ENCODE data around the gene NR4A1. TPM values are rescaled to one million over a fixed set of nuclear protein-coding genes. Genes with fewer than 3 reads are reported as not detected.

The NR4A1 gene
- total RNA-seq, 1 donor, result 2.2 TPM

GRCh38 chr12:52033446-52034140 lies 17.6 kb upstream of the NR4A1 start:
- no peak for DNase-seq (ENCODE audit: low read depth)
- no peak for TF ChIP-seq CTCF (IDR thresholded peaks at IDR 0.05; ENCODE audit: insufficient read depth, low read depth, low read length)
- peak overlapping the region; percentile 48 for H3K4me3 ChIP-seq (ENCODE audit: low read depth, low read length)

GRCh38 chr12:52035190-52035589 lies 16.1 kb upstream of the NR4A1 start:
- H3K4me3 ChIP-seq (ENCODE audit: low read depth, low read length), result no peak overlapping the region
- no peak for TF ChIP-seq CTCF (IDR thresholded peaks at IDR 0.05; ENCODE audit: insufficient read depth, low read depth, low read length)
- DNase-seq (ENCODE audit: low read depth), result no peak

GRCh38 chr12:52035926-52036325 lies 15.3 kb upstream of the NR4A1 start:
- H3K4me3 ChIP-seq (ENCODE audit: low read depth, low read length), result no peak overlapping the region
- TF ChIP-seq CTCF (IDR thresholded peaks at IDR 0.05; ENCODE audit: insufficient read depth, low read depth, low read length), result no peak

GRCh38 chr12:52036587-52037171 lies 14.6 kb upstream of the NR4A1 start:
- DNase-seq (ENCODE audit: low read depth), result peak; percentile 88
- no peak for TF ChIP-seq CTCF (IDR thresholded peaks at IDR 0.05; ENCODE audit: insufficient read depth, low read depth, low read length)
- H3K4me3 ChIP-seq (ENCODE audit: low read depth, low read length), result peak overlapping the region; percentile 54

More at GRCh38 chr12:52035926-52036325, 15.3 kb upstream of the NR4A1 start:
- DNase-seq (ENCODE audit: low read depth), result no peak

GRCh38 chr12:52037248-52037861 lies 13.9 kb upstream of the NR4A1 start:
- no peak for TF ChIP-seq CTCF (IDR thresholded peaks at IDR 0.05; ENCODE audit: insufficient read depth, low read depth, low read length)
- peak overlapping the region; percentile 70 for H3K4me3 ChIP-seq (ENCODE audit: low read depth, low read length)
- DNase-seq (ENCODE audit: low read depth), result peak; percentile 67

GRCh38 chr12:52038447-52038846 lies 12.8 kb upstream of the NR4A1 start:
- no peak for DNase-seq (ENCODE audit: low read depth)
- no peak overlapping the region for H3K4me3 ChIP-seq (ENCODE audit: low read depth, low read length)
- no peak for TF ChIP-seq CTCF (IDR thresholded peaks at IDR 0.05; ENCODE audit: insufficient read depth, low read depth, low read length)
